GM12801 (cell line): ENCODE measurements around the gene KRTAP10-2.
"Not testable (repeated sequence)": the region's sequence is repeated elsewhere in the genome, so short reads cannot be mapped to it uniquely, and the experiment has no call there.

Experiments used
- CTCF ChIP-seq: IDR thresholded peaks from one replicate; pipeline ENCODE4 v1.5.1; 2011; ENCODE audit warnings: control low read depth; ENCODE audit not compliant: insufficient read length; ENCODE audit errors: extremely low read depth

KRTAP10-2 gene

GRCh38 chr21:44585892-44586291 lies 34.6 kb upstream of the KRTAP10-2 start:
- TF ChIP-seq CTCF, result no peak

GRCh38 chr21:44583800-44584147 lies 32.5 kb upstream of the KRTAP10-2 start:
- TF ChIP-seq CTCF, result no peak

GRCh38 chr21:44583089-44583799 lies 31.9 kb upstream of the KRTAP10-2 start:
- no peak for TF ChIP-seq CTCF

GRCh38 chr21:44582055-44582454 lies 30.8 kb upstream of the KRTAP10-2 start:
- TF ChIP-seq CTCF, result no peak

GRCh38 chr21:44581158-44581557 lies 29.9 kb upstream of the KRTAP10-2 start:
- TF ChIP-seq CTCF, result no peak

- TF ChIP-seq CTCF, result not testable (repeated sequence)
Observed at GRCh38 chr21:44580231-44580821, 29.0 kb upstream of the KRTAP10-2 start, which contains the start of gene KRTAP10-5. TSS of gene KRTAP10-5 (minus strand) at chr21:44580604. CDS start at chr21:44580578, 26 bp downstream.

GRCh38 chr21:44579833-44580144 lies 28.5 kb upstream of the KRTAP10-2 start:
- no peak for TF ChIP-seq CTCF
